ENCODE results near the gene KRI1.

The KRI1 gene

DNA sequence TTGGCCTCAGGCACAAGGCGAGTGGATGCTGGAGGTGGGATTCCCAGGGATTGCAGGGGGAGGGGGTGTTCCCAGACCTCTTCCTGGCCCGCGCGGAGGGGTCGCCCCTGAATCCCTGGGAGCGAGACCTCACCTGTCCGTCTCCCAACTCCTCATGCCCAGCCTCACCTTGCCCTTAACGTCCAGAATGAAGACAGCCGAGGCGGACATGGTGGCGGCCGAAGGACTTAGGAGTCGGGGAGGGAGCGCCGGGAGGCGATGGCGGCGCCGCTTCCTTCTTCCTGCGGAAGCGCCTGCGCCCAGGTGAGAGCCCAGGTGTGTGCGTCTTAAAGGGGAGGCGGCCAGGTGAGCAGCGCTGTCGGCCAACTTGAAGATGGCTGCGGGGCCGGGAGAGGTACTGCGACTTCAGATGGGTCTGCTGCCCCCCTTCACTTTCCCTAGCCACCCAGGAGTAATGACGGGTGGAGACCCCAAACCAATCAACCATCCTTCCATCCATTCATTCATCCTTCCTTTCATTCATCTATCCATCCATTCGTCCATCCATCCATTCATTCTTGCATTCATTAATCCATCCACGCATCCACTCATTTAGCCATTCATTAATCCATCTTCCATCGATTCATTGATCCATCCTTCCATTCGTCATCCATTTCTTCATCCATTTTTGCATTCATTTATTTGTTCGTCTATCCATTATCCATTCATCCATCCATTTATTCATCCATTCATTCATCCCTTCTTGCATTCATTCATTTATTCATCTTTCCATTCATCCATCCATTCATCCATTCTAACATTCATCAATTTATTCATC lies 21.4 kb upstream of the KRI1 start, which contains the start of gene AP1M2:
TSS of gene AP1M2 (minus strand) at position 291 of the 817 bp plus-strand sequence. CDS start at position 210, 81 bp downstream.
- TF ChIP-seq, protein P1, sequence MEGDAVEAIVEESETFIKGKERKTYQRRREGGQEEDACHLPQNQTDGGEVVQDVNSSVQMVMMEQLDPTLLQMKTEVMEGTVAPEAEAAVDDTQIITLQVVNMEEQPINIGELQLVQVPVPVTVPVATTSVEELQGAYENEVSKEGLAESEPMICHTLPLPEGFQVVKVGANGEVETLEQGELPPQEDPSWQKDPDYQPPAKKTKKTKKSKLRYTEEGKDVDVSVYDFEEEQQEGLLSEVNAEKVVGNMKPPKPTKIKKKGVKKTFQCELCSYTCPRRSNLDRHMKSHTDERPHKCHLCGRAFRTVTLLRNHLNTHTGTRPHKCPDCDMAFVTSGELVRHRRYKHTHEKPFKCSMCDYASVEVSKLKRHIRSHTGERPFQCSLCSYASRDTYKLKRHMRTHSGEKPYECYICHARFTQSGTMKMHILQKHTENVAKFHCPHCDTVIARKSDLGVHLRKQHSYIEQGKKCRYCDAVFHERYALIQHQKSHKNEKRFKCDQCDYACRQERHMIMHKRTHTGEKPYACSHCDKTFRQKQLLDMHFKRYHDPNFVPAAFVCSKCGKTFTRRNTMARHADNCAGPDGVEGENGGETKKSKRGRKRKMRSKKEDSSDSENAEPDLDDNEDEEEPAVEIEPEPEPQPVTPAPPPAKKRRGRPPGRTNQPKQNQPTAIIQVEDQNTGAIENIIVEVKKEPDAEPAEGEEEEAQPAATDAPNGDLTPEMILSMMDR (IDR thresholded peaks at IDR 0.05; ENCODE audit: low read depth, low read length) = no peak

DNA sequence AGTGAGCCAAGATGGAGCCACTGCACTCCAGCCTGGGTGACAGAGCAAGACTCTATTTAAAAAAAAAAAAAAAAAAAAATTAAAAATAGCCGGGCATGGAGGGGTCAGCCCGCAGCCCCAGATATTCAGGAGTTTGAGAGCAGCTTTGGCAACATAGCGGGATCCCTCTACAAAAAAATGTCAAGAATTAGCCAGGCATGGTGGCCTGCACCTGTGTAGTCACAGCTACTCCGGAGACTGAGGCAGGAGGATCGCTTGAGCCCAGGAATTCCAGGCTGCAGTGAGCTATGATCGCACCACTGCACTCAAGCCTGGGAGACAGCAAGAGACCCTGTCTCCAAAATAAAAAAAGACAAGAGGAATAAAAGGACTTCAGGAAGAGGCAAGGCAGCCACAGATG lies 20.6 kb upstream of the KRI1 start:
- no peak for DNase-seq (ENCODE audit: low read depth, low spot score)
- TF ChIP-seq, protein P1 (IDR thresholded peaks at IDR 0.05; ENCODE audit: low read depth, low read length) = no peak
- H3K4me3 ChIP-seq (ENCODE audit: low read depth, low read length) = no peak overlapping the region
- in situ Hi-C loops (cut with HindIII; ENCODE audit: low sequenced_read_pairs) = no loop called here

More for the DNA sequence above, 21.4 kb upstream of the KRI1 start, which contains the start of gene AP1M2:
- DNase-seq (ENCODE audit: low read depth, low spot score) = no peak
- in situ Hi-C loops (cut with HindIII; ENCODE audit: low sequenced_read_pairs) = no loop called here
- no peak within 1 kb of the TSS for H3K4me3 ChIP-seq (ENCODE audit: low read depth, low read length)

DNA sequence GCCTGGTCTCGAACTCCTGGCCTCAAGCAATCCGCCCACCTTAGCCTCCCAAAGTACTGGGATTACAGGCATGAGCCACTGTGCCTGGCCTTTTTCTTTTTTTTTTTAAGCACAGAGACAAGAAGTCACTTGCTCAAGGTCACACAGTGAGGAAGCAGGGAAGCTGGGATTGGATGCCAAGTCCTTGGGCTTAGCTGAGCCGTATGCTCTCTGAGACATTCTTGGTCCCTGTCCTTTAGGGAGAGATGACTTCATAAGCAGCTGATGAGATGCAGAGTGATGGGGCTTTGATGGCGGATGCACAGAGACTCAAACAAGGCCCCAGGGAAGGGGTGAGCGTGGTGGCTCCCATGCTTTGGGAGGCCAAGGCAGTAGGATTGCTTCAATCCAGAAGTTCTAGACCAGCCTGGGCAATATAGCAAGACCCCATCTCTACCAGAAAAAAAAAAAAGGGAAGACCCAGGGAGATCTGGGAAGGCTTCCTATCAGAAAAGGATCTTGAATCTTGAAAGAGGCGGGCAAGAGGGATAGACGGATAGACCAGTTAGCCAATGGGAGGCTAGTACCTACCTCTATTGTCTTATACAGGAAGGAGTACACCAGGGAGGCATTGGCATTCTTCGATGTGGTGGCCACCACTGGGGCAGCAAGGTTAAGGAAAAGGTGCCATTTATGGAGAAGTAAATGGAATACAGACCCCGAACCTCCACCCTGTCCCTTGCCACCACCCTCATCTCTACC lies 17.4 kb upstream of the KRI1 start:
- TF ChIP-seq, protein P1 (IDR thresholded peaks at IDR 0.05; ENCODE audit: low read depth, low read length) = no peak
- in situ Hi-C loops (cut with HindIII; ENCODE audit: low sequenced_read_pairs) = no loop called here
- no peak overlapping the region for H3K4me3 ChIP-seq (ENCODE audit: low read depth, low read length)
- DNase-seq (ENCODE audit: low read depth, low spot score) = no peak

DNA sequence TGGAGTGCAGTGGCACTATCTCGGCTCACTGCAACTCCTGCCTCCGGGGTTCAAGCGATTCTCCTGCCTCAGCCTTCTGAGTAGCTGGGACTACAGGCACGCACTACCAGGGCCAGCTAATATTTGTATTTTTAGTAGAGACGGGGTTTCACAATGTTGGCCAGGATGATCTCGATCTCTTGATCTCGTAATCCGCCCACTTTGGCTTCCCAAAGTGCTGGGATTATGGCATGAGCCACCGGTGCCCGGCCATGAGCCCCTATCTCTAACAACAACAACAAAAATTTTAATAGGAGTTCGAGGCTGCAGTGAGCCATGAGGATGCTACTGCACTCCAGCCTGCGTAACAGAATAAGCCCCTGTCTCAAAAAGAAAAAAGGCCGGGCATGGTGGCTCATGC lies 16.3 kb upstream of the KRI1 start:
- in situ Hi-C loops (cut with HindIII; ENCODE audit: low sequenced_read_pairs) = no loop called here
- H3K4me3 ChIP-seq (ENCODE audit: low read depth, low read length) = no peak overlapping the region
- no peak for DNase-seq (ENCODE audit: low read depth, low spot score)
- TF ChIP-seq, protein P1 (IDR thresholded peaks at IDR 0.05; ENCODE audit: low read depth, low read length) = no peak

DNA sequence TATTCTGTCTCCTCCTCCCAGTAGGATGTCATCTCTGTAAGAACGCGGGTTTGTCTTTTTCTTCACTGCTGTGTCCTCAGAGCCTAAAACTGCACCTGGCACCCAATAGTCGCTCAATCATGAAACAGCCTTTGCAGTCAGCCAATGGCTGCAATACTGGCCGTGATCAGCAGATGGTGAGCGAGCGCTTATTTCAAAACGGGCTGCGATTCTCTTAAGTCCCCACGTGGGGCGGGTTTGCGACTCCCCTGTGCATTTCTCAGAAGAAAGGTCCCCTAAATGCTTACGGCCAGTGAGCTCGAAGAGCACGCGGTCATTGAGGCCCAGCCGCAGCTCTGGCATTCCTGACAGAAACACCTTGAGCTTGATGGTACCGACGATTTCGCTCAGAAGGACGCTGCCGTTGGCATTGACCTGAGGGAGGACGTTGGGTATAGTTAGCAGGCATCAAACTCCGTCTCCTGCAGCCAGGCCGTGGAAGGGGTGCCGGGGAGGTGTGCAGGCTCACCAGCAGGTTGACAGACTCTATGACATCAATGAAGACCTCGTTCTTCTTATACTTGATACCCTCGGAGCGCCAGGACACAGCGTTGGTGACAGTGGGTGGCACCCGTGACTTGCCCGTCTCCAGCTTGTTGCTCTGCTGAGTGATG lies 15.3 kb upstream of the KRI1 start:
- in situ Hi-C loops (cut with HindIII; ENCODE audit: low sequenced_read_pairs) = no loop called here
- no peak overlapping the region for H3K4me3 ChIP-seq (ENCODE audit: low read depth, low read length)
- DNase-seq (ENCODE audit: low read depth, low spot score) = peak; percentile 91
- TF ChIP-seq, protein P1 (IDR thresholded peaks at IDR 0.05; ENCODE audit: low read depth, low read length) = peak; percentile 99

DNA sequence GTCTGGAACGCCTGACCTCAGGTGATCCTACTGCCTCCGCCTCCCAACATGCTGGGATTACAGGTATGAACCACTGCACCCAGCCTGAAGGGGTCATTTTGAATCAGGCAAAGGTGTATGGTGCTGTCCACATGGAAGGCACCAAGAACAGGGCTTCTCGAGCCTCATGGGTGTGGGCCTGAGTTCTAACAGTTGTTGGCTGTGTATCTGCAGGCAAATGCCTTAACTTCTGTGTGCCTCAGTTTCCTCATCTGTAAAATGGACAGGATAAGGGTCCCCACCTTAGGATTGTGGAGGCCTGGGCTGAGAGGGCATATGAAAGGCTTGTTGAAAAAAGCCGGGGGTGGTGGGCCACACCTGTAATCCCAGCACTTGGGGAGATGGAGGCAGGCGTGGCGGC lies 12.1 kb upstream of the KRI1 start:
- TF ChIP-seq, protein P1 (IDR thresholded peaks at IDR 0.05; ENCODE audit: low read depth, low read length) = no peak
- H3K4me3 ChIP-seq (ENCODE audit: low read depth, low read length) = no peak overlapping the region
- in situ Hi-C loops (cut with HindIII; ENCODE audit: low sequenced_read_pairs) = no loop called here
- DNase-seq (ENCODE audit: low read depth, low spot score) = no peak
